Activated T-cell treated with anti-CD3 and anti-CD28 coated beads, Interleukin-2, amount 50 U/mL, for 48 hours (primary cell): ENCODE data around the gene TUBB3.
"Not testable (repeated sequence)": the region's sequence is repeated elsewhere in the genome, so short reads cannot be mapped to it uniquely, and the experiment has no call there.

ENCODE experiments used
- DNase-seq, 2 experiments: peaks; one replicate each; pipeline ENCODE4 v3.0.0-alpha.2; 2020

TUBB3 gene

GRCh38 chr16:89949121-89949742 lies 26.1 kb downstream of the TUBB3 start:
- peak; percentile 21 to 29 for DNase-seq

GRCh38 chr16:89949756-89950155 lies 26.6 kb downstream of the TUBB3 start:
- DNase-seq, result no peak

- DNase-seq, result no peak
These were observed 28.4 kb downstream of the TUBB3 start for GRCh38 chr16:89951509-89951908.

- no peak for DNase-seq
These were observed 28.9 kb downstream of the TUBB3 start for GRCh38 chr16:89952049-89952448.

- no peak for DNase-seq
These were observed 29.4 kb downstream of the TUBB3 start for GRCh38 chr16:89952551-89952950.

- no peak for DNase-seq
These were observed 30.7 kb downstream of the TUBB3 start for GRCh38 chr16:89953671-89954406.

- DNase-seq, result no peak
These were observed 31.3 kb downstream of the TUBB3 start for GRCh38 chr16:89954462-89954861.

GRCh38 chr16:89955001-89955685 lies 32.0 kb downstream of the TUBB3 start:
- DNase-seq, result no peak

- DNase-seq, result no peak
These were observed 33.5 kb downstream of the TUBB3 start for GRCh38 chr16:89956505-89957215.

GRCh38 chr16:89957216-89957785 lies 34.2 kb downstream of the TUBB3 start:
- no peak for DNase-seq

GRCh38 chr16:89958068-89958467 lies 34.9 kb downstream of the TUBB3 start:
- DNase-seq, result peak; percentile 32 to 33

- no peak for DNase-seq
These were observed 35.5 kb downstream of the TUBB3 start for GRCh38 chr16:89958596-89958995.

- no peak for DNase-seq
These were observed 37.8 kb downstream of the TUBB3 start for GRCh38 chr16:89960966-89961365.

- DNase-seq, result no peak
These were observed 38.8 kb downstream of the TUBB3 start for GRCh38 chr16:89961920-89962319.

GRCh38 chr16:89962754-89963498 lies 39.8 kb downstream of the TUBB3 start:
- no peak for DNase-seq

GRCh38 chr16:89964201-89964600 lies 41.1 kb downstream of the TUBB3 start:
- no peak for DNase-seq

GRCh38 chr16:89965447-89966225 lies 42.5 kb downstream of the TUBB3 start:
- no peak for DNase-seq

- DNase-seq, result no peak
These were observed 43.6 kb downstream of the TUBB3 start for GRCh38 chr16:89966756-89967155.

GRCh38 chr16:89967436-89967835 lies 44.3 kb downstream of the TUBB3 start:
- not testable (repeated sequence) for DNase-seq

GRCh38 chr16:89968074-89968473 lies 44.9 kb downstream of the TUBB3 start:
- not testable (repeated sequence) for DNase-seq

GRCh38 chr16:89969741-89970410 lies 46.7 kb downstream of the TUBB3 start:
- DNase-seq, result no peak
